LNCaP clone FGC (cell line): Measurements from ENCODE around the gene KRTAP10-6.
"Not testable (repeated sequence)": the region's sequence is repeated elsewhere in the genome, so short reads cannot be mapped to it uniquely, and the experiment has no call there.

ENCODE experiments used
- DNase-seq: peaks from one replicate; pipeline ENCODE4 v3.0.0-alpha.2; 2011; ENCODE audit warnings: low read depth
- H3K4me3 ChIP-seq: 2 replicates; pipeline ENCODE4 v1.5.1; 2011; ENCODE audit warnings: mild to moderate bottlenecking, low read depth, low read length, control low read depth
- CTCF ChIP-seq: IDR thresholded peaks from 2 replicates; pipeline ENCODE4 v1.5.1; 2012; ENCODE audit warnings: mild to moderate bottlenecking; ENCODE audit not compliant: control insufficient read depth, insufficient read depth; ENCODE audit errors: extremely low read depth

Gene KRTAP10-6, protein sequence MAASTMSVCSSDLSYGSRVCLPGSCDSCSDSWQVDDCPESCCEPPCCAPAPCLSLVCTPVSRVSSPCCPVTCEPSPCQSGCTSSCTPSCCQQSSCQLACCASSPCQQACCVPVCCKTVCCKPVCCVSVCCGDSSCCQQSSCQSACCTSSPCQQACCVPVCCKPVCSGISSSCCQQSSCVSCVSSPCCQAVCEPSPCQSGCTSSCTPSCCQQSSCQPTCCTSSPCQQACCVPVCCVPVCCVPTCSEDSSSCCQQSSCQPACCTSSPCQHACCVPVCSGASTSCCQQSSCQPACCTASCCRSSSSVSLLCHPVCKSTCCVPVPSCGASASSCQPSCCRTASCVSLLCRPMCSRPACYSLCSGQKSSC

DNA sequence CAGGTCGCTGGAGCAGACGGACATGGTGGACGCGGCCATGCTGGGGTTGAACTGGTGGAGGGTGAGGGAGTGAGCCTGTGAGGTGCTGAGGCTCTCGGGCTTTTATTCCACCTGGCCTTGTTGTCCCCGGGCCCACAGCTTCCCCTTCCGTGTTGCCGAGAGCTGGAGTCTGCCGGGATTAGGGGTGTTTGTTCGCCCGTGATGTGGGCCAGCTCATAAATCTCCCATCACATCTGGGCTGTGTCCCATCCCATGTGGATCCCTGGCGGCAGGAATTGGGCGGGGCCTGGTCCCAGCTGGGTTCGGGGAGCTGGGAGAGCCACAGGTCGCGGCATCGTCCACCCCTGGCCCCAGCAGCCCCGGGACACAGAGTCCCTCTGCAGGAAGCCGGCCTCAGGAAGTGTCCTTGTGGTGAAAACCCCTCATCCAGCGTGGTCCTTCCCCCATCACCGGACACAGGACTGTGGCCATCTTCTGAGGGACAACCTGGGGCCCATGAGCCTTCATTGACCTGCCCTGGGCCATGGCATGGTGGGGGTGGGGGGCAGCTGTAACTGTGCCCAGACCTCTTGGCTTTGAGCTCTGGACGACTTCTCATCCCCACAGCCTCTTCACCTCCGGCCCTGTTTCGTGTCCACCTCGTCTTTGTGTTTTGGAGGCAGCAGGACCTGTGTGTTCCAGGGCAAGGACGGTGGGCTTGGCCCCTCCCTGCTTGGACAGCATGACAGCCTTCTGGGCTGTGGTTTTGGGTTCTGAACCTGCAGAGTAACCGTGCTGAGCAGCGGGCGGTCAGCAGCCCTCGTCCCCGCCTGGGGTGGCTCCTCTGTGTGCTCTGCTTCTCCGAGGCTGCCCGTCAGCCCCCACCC, at the start of gene KRTAP10-6:
Gene KRTAP10-6 (minus strand): TSS at position 60 of the 866 bp plus-strand sequence. CDS start 21 bp downstream, at position 39.
- TF ChIP-seq CTCF = no peak
- H3K4me3 ChIP-seq = no peak within 1 kb of the TSS
- DNase-seq = no peak

DNA sequence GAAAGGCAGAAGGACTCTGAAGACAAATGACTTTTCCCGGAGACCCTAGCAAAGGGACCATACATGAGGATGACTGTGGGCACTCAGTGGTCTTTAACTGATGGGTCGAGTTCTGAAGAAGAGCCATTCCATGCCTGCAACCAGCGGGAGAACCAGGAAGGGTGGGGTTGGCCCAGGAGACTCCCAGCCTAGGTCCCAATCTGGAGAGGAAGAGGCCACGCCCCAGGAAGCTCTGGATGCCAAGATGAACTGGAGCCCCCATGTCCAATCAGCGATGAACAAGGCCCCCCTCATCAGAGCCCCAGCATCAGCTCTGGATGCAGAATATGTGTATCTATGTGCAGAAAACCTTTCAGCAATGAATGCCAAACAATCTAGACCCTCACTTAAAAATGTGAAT, 48.5 kb upstream of the KRTAP10-6 start:
- DNase-seq = no peak
- H3K4me3 ChIP-seq = no peak overlapping the region
- no peak for TF ChIP-seq CTCF

- no peak overlapping the region for H3K4me3 ChIP-seq
- no peak for TF ChIP-seq CTCF
- no peak for DNase-seq
Observed at GRCh38 chr21:44639331-44639655, 47.0 kb upstream of the KRTAP10-6 start.

- DNase-seq, H3K4me3 ChIP-seq: not testable (repeated sequence)
Observed at GRCh38 chr21:44638506-44639330, 46.4 kb upstream of the KRTAP10-6 start.

GRCh38 chr21:44637851-44638348, 45.6 kb upstream of the KRTAP10-6 start:
- H3K4me3 ChIP-seq, DNase-seq: not testable (repeated sequence)

DNA sequence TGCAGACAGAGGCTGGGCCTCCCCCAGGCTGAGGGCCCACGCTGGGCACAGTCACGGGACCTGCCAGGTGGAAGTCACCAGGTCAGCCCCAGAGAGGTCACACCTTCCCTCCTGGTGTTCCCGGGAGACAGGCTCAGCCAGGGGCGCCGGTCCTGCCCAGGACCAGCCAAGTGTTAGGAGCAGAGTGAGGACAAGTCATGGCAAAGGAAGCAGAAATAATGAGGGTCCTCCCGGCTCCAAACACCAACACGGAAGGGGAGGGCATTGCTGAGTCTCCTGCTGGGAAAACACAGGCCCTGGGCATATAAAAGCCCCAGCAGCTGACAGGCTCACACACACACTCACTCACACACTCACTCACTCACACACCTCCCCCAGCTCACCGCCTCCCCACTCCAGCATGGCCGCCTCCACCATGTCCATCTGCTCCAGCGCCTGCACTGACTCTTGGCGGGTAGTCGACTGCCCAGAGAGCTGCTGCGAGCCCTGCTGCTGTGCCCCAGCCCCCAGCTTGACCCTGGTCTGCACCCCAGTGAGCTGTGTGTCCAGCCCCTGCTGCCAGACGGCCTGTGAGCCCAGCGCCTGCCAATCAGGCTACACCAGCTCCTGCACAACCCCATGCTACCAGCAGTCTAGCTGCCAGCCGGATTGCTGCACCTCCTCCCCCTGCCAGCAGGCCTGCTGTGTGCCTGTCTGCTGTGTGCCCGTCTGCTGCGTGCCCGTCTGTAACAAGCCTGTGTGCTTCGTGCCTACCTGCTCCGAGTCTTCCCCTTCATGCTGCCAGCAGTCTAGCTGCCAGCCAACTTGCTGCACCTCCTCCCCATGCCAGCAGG, 44.9 kb upstream of the KRTAP10-6 start, which contains the start of gene KRTAP10-10:
Gene KRTAP10-10 (plus strand): TSS at position 339 of the 833 bp plus-strand sequence. CDS start 62 bp downstream, at position 401.
- no peak within 1 kb of the TSS for H3K4me3 ChIP-seq
- no peak for DNase-seq
- TF ChIP-seq CTCF = no peak
